Gastroesophageal sphincter (tissue), 3 donors: ENCODE data around the gene GSTM5.

Source experiments
- CTCF ChIP-seq, 4 experiments: fragments of 200-600 bp in 2 of 4; fragments of 450-650 bp in 2 of 4; sonication (generic) in 1 of 4; IDR thresholded peaks; one replicate each; pipeline ENCODE4 v1.5.1; 2017 to 2019; ENCODE audit warnings: antibody characterized with exemption in 4 of 4, mild to moderate bottlenecking in 2 of 4, moderate library complexity in 2 of 4
- EP300 ChIP-seq: sonication (generic); formaldehyde crosslinking; IDR thresholded peaks from one replicate; pipeline ENCODE4 v1.6.1; 2017; ENCODE audit warnings: antibody characterized with exemption, mild to moderate bottlenecking
- POLR2A ChIP-seq, 2 donors: fragments of 450-650 bp; IDR thresholded peaks; one replicate each; pipeline ENCODE4 v1.6.1; 2017; ENCODE audit warnings: antibody characterized with exemption in 2 of 2, mild to moderate bottlenecking in 2 of 2, moderate library complexity in 1 of 2

- TF ChIP-seq CTCF (IDR thresholded peaks at IDR 0.05) (no peak), EP300 (no peak), POLR2A (IDR thresholded peaks at IDR 0.05) (no peak)
Observed at GRCh38 chr1:109689844-109690405, 22.1 kb upstream of the GSTM5 start.
